ENCODE results near the gene DISC1. TPM values are rescaled to one million over a fixed set of nuclear protein-coding genes. Genes with fewer than 3 reads are reported as not detected.

Gene DISC1
- total and polyA plus RNA-seq, 2 experiments from 2014 or later, result 2.1 to 6.5 TPM

DNA sequence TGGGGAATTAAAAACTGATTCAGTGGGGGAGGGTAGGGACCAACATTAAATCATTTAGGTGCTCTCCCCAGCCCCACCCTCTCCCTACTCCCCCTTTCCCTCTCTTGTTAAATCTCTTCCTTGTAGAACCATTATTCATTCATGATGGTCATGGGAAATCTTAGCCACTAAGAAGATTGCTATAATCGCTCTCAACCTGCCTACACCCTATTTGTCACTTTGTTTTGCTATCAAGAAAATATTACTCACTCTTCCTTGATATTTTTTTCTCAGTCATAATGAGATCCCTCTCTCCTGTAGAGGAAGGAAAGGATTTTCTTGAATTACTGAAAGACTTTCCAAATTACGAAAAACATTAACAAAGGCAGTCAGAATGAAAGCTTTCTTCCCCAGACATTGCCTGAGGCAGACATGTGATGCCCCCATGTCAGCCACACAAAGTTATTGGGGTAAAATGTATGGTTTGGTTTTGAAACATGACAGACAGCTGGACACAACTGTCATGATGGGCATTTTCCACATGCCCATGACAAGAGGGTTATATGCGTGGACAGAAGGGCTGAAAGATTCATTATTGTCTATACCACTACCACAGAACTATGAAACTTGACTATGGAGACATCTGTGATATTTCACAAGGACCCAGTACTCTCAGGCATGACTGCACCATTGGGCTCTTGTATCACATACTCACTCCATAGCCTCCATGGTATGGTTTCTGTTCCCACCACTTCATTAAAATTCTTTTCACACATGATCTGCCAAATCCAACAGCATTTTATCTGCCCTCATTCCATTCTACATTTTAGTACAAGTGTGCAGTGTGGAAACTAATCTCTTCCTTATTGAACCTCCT is 420.1 kb downstream of the DISC1 start:
- no peaks in the 10 kb centered on the region for H3K36me3 Mint-ChIP-seq (ENCODE audit: low read depth)
- Histone ChIP-seq H3F3A (replicated peaks; ENCODE audit: low read depth) (no peaks in the 10 kb centered on the region), H3K36me3 (ENCODE audit: insufficient read depth) (no peaks in the 10 kb centered on the region), H3K9me2 (ENCODE audit: insufficient read depth) (peaks cover 11% of the 10 kb centered on the region), H4K20me1 (replicated peaks; ENCODE audit: insufficient read depth) (no peaks in the 10 kb centered on the region), H3K79me2 (replicated peaks; ENCODE audit: insufficient read depth) (no peaks in the 10 kb centered on the region), H3K4me1 (ENCODE audit: insufficient read depth) (peaks cover 26% of the 10 kb centered on the region), H3K4me2 (no peak overlapping the region), H3K27ac (ENCODE audit: low read depth) (no peak overlapping the region), H2AFZ (no peak overlapping the region), H3K4me3 (no peak overlapping the region), H3K27me3 (ENCODE audit: insufficient read depth) (no peaks in the 10 kb centered on the region)
- H3K4me3 Mint-ChIP-seq, result no peak overlapping the region
- ATAC-seq (no peak), DNase-seq (ENCODE audit: low spot score) (no peak)
- peaks cover 2% of the 10 kb centered on the region for H3K27me3 Mint-ChIP-seq (ENCODE audit: insufficient read depth, low read depth, poor library complexity)
- no peak overlapping the region for H3K27ac Mint-ChIP-seq
- H3K4me1 Mint-ChIP-seq, result peaks cover 19% of the 10 kb centered on the region
- TF ChIP-seq EZH2phosphoT487 (IDR thresholded peaks at IDR 0.05; ENCODE audit: unreplicated experiment) (no peak), NANOG (IDR thresholded peaks at IDR 0.05; ENCODE audit: borderline replicate concordance) (no peak), JUNB (IDR thresholded peaks at IDR 0.05; ENCODE audit: unreplicated experiment) (no peak), ZNF331 (CRISPR knock-in tag; IDR thresholded peaks at IDR 0.05; ENCODE audit: low read depth) (no peak), POLR2AphosphoS5 (IDR thresholded peaks at IDR 0.05; ENCODE audit: low read depth) (no peak), EZH2 (IDR thresholded peaks at IDR 0.05; ENCODE audit: low read depth, unreplicated experiment) (no peak), STAT1 (IDR thresholded peaks at IDR 0.05; ENCODE audit: unreplicated experiment) (no peak), ZNF114 (CRISPR knock-in tag; IDR thresholded peaks at IDR 0.05) (no peak), CREB1 (CRISPR knock-in tag; IDR thresholded peaks at IDR 0.05; ENCODE audit: low read depth) (no peak)
- TF ChIP-seq, protein P1, sequence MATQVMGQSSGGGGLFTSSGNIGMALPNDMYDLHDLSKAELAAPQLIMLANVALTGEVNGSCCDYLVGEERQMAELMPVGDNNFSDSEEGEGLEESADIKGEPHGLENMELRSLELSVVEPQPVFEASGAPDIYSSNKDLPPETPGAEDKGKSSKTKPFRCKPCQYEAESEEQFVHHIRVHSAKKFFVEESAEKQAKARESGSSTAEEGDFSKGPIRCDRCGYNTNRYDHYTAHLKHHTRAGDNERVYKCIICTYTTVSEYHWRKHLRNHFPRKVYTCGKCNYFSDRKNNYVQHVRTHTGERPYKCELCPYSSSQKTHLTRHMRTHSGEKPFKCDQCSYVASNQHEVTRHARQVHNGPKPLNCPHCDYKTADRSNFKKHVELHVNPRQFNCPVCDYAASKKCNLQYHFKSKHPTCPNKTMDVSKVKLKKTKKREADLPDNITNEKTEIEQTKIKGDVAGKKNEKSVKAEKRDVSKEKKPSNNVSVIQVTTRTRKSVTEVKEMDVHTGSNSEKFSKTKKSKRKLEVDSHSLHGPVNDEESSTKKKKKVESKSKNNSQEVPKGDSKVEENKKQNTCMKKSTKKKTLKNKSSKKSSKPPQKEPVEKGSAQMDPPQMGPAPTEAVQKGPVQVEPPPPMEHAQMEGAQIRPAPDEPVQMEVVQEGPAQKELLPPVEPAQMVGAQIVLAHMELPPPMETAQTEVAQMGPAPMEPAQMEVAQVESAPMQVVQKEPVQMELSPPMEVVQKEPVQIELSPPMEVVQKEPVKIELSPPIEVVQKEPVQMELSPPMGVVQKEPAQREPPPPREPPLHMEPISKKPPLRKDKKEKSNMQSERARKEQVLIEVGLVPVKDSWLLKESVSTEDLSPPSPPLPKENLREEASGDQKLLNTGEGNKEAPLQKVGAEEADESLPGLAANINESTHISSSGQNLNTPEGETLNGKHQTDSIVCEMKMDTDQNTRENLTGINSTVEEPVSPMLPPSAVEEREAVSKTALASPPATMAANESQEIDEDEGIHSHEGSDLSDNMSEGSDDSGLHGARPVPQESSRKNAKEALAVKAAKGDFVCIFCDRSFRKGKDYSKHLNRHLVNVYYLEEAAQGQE (IDR thresholded peaks at IDR 0.05; ENCODE audit: unreplicated experiment), result no peak
- TF ChIP-seq, protein P2, sequence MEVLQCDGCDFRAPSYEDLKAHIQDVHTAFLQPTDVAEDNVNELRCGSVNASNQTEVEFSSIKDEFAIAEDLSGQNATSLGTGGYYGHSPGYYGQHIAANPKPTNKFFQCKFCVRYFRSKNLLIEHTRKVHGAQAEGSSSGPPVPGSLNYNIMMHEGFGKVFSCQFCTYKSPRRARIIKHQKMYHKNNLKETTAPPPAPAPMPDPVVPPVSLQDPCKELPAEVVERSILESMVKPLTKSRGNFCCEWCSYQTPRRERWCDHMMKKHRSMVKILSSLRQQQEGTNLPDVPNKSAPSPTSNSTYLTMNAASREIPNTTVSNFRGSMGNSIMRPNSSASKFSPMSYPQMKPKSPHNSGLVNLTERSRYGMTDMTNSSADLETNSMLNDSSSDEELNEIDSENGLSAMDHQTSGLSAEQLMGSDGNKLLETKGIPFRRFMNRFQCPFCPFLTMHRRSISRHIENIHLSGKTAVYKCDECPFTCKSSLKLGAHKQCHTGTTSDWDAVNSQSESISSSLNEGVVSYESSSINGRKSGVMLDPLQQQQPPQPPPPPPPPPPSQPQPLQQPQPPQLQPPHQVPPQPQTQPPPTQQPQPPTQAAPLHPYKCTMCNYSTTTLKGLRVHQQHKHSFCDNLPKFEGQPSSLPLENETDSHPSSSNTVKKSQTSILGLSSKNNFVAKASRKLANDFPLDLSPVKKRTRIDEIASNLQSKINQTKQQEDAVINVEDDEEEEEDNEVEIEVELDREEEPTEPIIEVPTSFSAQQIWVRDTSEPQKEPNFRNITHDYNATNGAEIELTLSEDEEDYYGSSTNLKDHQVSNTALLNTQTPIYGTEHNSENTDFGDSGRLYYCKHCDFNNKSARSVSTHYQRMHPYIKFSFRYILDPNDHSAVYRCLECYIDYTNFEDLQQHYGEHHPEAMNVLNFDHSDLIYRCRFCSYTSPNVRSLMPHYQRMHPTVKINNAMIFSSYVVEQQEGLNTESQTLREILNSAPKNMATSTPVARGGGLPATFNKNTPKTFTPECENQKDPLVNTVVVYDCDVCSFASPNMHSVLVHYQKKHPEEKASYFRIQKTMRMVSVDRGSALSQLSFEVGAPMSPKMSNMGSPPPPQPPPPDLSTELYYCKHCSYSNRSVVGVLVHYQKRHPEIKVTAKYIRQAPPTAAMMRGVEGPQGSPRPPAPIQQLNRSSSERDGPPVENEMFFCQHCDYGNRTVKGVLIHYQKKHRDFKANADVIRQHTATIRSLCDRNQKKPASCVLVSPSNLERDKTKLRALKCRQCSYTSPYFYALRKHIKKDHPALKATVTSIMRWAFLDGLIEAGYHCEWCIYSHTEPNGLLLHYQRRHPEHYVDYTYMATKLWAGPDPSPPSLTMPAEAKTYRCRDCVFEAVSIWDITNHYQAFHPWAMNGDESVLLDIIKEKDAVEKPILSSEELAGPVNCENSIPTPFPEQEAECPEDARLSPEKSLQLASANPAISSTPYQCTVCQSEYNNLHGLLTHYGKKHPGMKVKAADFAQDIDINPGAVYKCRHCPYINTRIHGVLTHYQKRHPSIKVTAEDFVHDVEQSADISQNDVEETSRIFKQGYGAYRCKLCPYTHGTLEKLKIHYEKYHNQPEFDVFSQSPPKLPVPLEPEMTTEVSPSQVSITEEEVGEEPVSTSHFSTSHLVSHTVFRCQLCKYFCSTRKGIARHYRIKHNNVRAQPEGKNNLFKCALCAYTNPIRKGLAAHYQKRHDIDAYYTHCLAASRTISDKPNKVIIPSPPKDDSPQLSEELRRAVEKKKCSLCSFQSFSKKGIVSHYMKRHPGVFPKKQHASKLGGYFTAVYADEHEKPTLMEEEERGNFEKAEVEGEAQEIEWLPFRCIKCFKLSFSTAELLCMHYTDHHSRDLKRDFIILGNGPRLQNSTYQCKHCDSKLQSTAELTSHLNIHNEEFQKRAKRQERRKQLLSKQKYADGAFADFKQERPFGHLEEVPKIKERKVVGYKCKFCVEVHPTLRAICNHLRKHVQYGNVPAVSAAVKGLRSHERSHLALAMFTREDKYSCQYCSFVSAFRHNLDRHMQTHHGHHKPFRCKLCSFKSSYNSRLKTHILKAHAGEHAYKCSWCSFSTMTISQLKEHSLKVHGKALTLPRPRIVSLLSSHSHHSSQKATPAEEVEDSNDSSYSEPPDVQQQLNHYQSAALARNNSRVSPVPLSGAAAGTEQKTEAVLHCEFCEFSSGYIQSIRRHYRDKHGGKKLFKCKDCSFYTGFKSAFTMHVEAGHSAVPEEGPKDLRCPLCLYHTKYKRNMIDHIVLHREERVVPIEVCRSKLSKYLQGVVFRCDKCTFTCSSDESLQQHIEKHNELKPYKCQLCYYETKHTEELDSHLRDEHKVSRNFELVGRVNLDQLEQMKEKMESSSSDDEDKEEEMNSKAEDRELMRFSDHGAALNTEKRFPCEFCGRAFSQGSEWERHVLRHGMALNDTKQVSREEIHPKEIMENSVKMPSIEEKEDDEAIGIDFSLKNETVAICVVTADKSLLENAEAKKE (CRISPR knock-in tag; IDR thresholded peaks at IDR 0.05), result no peak
- TF ChIP-seq, protein P3, sequence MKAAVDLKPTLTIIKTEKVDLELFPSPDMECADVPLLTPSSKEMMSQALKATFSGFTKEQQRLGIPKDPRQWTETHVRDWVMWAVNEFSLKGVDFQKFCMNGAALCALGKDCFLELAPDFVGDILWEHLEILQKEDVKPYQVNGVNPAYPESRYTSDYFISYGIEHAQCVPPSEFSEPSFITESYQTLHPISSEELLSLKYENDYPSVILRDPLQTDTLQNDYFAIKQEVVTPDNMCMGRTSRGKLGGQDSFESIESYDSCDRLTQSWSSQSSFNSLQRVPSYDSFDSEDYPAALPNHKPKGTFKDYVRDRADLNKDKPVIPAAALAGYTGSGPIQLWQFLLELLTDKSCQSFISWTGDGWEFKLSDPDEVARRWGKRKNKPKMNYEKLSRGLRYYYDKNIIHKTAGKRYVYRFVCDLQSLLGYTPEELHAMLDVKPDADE (IDR thresholded peaks at IDR 0.05), result no peak
- TF ChIP-seq, protein P4, sequence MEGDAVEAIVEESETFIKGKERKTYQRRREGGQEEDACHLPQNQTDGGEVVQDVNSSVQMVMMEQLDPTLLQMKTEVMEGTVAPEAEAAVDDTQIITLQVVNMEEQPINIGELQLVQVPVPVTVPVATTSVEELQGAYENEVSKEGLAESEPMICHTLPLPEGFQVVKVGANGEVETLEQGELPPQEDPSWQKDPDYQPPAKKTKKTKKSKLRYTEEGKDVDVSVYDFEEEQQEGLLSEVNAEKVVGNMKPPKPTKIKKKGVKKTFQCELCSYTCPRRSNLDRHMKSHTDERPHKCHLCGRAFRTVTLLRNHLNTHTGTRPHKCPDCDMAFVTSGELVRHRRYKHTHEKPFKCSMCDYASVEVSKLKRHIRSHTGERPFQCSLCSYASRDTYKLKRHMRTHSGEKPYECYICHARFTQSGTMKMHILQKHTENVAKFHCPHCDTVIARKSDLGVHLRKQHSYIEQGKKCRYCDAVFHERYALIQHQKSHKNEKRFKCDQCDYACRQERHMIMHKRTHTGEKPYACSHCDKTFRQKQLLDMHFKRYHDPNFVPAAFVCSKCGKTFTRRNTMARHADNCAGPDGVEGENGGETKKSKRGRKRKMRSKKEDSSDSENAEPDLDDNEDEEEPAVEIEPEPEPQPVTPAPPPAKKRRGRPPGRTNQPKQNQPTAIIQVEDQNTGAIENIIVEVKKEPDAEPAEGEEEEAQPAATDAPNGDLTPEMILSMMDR (conservative IDR thresholded peaks at IDR 0.05; ENCODE audit: low read depth in 2 of 2), result no peak
- no peaks in the 10 kb centered on the region for H3K9me3 Mint-ChIP-seq
